Activated naive CD4-positive, alpha-beta T cell treated with Interleukin-2 at 50 U/mL for 16 hours (primary cell): Measurements from ENCODE around the gene KCNIP4.

ENCODE experiments used
- DNase-seq: peaks from one replicate; pipeline ENCODE4 v3.0.0-alpha.2; 2020

The KCNIP4 gene

DNA sequence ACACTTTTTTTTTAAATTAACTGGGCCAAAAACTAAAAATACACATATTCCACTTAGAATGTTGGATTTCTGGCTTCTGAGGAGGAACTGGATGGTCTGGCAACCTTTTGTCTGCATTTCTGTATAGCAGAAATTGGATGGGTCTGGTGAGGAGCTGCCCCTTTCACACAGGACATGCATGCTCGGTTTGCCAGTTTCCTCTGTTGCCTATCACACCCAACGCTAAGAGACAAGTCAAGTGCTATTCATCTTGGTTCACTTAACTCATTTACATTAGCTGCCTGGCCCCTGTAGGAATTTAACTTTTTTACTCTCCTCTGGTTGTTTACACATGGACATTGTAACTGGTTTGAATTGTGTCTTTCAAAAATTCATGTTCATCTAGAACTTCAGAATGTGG is 1052.6 kb downstream of the KCNIP4 start:
- DNase-seq: no peak

DNA sequence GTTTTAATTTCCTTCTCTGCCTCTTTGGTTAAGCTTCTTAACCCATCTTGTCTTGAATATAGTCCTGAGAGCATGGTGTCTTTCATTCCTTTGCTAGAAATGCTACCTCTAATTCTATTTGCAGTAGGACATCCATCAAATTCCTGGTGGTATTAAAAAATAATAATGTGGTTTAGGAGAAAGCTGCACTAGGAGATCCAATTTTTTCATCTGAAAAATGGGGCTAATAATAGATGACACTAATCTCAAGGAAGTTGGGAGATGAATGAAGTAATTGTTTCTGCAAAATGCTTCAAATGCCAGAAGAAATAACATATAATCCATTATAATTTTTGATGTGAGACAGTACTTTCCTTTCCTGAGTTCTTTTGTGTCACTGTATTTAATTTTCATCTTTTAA is 1053.4 kb downstream of the KCNIP4 start:
- DNase-seq: no peak

DNA sequence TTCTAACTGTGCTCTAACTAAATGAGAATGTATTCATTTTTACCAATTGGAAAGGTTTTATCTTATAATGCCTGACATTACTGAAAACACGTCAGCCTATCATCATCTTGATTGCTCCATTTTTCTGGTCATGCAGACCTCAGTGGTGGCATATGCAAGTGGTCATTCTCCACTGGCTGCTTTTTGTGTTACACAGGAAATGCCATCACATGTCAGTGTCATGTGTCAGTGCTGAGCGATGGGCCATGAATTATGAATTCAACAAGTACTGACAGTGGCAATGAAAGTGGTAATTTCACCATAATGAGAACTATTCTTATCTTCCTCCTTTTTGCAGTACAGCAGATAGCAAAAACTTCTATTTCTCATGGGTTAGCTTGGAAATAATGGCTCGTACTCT is 1057.8 kb downstream of the KCNIP4 start:
- no peak for DNase-seq

DNA sequence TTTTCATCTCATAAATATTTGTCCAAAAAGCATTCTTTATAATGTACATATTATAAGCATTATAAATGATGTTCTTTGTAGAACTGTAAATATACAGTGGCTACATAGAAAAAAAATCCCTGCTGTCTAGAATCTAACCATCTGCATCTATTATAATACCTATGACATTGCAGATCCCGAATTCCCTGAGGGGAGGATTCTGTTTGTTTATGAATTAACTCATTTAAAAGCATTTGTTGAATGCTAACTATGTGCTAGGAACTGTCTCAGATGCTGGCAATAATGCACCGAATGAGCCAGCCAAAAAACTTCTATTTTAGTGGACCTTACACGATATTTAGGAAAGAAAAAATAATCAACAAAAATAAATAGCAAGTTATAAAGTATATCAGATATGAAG is 1058.7 kb downstream of the KCNIP4 start:
- DNase-seq: no peak

DNA sequence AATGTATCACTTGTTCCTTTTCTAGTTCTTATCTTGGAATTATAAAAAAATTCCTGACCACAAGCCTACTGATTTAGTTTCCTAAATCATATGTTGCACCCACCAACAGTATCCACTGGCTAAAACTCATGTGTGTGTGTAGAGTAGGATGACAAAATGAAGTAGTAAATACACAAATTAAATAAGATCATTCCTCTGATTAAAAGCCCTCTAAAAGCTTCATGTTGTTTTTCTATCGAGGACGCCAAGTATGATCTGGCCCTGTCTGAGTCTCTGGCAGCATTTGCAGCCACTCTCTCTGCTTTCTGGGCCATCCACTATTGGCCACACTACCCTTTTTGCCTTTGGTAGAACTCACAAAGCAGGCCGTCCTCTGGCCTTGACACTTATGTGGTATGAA is 1064.9 kb downstream of the KCNIP4 start:
- no peak for DNase-seq

DNA sequence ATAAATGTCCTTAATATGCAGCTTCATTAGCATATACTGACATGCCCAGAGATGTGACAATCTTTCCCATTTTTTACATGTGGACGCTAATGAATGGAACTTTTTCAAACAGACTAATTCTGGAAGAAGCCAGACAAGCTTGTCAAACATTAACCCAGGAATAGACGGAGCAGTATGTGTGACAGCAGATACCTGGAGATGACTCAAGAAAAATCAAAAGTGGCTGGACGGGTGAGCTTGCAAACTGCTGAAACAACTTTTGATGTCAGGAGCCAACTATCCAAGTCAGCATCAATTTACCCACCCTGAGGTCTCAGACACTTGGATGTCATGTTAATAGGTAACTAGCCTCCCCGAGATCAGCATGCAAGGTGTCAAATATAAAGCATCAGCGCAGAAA is 1065.3 kb downstream of the KCNIP4 start:
- no peak for DNase-seq

DNA sequence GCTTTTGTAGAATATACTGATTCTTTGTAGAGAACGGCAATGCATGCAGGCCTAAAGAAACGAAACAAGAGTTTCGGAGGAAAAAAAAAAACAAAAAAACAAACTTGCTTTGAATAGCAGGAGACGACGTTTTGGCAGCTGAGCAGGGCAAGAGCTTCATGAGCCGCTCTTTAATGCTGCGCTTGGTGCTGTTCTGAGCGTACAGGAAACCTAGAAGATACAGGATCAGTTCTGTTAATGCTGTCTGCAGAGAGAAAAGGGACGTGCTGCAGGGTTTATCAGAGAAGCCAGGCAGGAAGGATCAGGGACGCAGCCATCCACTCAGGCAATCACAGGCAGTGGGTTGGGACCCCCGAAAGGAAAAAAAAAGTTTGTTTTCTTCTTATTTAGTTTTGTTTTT is 1066.1 kb downstream of the KCNIP4 start:
- no peak for DNase-seq

DNA sequence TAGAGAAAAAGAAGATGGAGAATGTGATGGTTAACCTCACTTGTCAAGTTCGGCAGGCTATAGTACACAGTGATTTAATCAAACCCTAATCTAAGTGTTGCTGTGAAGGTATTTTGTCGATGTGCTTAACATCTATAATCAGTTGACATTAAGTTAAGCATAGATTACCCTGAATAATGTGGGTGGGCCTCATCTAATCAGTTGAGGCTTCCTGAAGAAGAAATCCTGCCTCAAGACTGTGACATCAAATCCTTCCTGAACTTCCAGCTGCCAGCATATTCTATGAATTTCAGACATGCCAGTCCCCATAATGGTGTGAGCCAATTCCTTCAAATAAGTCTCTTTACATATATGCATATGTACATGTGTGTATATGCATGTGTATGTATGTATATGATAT is 1066.9 kb downstream of the KCNIP4 start:
- no peak for DNase-seq

DNA sequence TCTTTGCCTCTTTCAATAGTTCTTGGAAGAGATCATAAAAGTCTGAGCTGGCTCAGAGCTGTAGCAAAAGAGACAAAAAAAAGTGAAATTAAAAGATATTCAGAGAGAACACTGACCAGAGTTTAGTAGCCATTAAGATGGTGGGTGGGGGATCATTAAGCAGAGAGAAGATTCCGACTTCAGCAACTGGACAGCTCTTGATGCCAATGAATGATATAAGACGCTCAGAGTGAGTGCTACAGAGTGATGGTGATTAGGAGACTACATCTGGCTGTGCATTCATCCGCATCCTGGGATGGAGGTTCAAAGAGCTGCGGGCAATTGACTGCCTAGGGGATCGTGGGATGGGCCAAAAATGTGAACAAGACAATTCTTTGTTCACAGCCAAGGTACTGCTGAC is 1069.8 kb downstream of the KCNIP4 start:
- DNase-seq: no peak

DNA sequence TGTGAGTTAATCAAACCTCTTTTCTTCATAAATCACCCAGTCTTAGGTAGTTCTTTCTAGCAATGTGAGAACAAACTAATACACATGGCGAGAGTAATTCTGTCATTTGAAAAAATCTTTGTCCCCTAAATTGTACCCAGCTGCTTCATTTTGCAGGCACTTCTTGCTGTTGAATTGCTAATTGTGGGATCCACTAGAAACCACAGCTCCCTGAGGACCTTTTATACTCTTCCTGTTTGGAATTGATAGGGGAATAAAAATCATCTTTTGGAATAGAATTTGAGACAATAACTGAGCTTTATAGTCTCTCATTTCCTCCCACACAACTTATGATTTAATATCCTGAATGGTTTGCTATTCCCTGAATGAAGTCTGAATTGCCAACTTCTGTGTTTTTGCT is 1078.1 kb downstream of the KCNIP4 start:
- no peak for DNase-seq

DNA sequence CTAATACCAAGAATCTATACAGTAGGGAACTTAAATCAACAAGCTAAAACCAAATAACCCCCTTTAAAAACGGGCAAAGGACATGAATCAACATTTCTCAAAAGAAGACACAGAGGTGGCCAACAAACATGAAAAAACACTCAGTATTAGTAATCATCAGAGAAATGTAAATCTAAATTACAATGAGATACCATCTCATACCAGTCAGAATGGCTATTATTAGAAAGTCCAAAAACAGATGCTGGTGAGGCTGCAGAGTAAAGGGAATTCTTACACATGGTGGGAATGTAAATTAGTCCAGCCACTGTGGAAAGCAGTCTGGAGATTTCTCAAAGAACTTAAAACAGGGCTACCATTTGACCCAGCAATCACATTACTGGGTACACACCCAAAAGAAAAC is 1080.5 kb downstream of the KCNIP4 start:
- no peak for DNase-seq

DNA sequence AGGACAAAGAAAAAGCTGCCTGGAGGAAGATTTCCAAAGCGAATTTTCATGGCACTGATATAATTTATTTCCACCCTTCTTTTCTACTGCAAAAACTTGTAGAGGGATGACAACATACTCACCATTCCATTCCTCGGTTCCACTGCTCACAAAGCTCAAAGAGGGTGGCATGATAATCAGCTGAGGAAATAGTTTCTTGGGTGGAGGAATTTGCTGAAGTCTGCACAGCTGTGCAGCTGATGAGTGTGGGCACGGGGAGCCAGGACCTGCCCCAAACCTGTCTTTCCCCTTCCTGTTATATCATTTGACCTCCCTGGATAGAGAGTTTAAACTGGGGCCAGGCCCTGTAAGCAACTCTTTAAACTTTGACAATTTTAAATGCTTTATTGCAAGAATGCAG is 1087.7 kb downstream of the KCNIP4 start:
- no peak for DNase-seq

DNA sequence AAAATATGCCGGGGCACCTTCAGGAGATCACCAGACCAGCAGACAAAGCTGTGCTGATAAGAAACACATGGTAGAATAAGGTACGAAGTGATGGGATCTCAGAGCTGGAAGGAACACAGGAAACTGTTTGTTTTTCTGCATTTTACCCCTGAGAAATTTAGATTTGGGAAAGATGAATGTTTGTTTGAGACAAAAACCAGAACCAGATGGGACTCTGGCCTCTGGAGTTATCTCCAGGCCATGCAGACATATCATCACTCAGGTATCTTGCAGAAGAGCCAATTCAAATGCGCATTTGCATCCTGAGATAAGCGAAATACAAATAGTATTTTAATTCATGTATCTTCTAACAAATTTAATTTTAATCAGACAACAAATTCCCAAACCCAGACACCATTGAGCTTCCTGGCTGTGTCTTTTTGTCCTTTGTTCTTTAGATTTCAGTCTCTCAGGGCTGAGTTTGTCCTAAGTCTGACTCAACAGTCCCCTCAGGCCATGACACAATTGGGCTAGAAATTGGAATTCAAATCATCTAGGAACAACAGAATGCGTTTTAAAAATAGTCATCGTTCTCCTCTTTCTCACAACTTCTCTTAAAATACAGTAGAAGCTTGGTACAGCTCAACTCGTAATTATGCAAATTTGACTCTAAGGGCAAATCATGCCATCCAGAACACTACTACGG is 1089.3 kb downstream of the KCNIP4 start:
- DNase-seq: no peak

DNA sequence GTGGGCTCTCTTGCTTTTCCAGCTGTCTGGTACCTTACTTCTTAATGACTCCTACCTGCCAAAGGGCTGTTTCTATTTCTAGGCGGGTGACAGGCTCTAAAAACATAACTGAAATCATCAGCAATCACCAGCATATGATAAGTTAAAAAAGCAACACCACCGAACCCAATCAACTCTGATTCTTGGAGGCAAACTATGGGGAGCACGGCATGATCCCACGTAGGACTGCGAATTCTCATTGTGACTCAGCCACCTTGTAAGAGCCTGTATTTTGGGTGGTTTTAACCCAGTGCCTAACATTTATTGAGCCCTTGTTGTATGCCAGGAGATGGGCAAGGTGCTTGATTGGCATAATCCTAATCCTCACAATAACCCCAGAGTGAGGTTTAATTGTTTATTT is 1091.5 kb downstream of the KCNIP4 start:
- DNase-seq: no peak

DNA sequence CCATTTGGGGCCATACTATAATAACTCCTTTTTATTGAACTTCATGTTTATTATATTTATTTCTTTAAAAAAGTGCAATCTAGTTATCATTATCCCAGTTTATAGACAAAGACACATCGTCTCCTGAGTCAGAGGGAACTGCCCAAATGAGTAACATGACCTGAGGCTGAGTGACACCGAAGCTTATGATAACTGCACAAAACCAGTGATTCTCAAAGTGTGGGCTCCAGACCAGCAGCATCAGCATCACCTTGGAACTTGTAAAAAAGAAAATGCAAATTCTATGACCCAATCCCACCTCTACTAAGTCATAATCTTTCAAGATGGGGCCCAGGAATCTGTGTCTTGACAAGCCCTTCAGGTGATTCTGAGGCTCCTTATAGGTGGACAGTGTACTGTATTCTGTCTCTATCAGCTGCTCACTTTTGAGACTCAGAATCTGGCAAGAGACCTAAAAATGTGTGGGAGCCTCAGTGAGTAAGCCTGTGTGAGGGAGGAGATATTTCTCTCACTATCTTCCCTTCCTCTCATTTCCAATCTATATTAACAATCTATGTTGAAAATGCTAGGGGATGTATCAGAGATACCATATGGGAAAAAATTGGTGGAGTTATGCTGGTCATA is 1101.3 kb downstream of the KCNIP4 start:
- no peak for DNase-seq

DNA sequence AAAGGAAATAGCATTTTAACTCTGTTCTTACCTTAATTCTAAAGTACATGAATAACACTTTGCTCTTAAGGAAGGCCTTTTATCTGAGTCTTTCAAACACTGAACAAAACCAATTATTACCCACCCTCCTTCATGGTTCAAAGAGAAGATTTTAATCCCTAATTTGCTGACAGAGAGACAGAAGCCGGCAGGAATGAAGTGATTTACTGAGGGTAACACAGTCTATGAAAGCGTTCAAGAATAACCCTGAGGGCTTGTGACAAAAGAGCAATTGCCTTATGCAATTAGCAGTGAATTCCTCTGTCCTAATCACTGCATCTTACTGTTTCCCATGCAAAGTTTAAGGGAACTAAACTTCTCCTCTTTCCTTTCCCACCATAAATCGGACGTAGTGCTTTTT is 1104.3 kb downstream of the KCNIP4 start:
- no peak for DNase-seq

DNA sequence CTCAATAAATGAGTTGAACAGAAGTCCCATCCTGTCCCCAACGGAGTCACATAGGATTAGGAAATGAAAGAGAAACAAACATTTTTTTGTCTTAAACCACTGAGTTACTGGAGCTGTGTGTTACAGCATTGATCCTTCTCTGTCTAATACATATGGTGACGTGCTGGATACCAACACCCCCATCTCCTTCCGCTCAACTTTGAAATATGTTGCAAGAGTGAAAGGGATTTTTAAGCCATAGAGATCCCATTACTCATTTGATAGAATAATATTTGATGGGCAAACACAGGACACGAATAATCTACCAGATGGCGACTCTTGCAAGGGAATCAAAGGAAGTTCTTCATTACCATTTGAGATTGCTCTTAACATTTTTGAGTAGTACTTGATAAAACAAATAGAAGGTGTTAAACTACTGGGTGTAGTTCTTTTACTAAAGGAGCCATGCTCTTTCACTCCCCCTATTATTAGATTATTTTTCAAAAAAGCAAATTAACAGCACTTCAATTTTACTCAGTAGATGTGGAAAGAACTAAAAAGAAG is 1107.9 kb downstream of the KCNIP4 start:
- no peak for DNase-seq

DNA sequence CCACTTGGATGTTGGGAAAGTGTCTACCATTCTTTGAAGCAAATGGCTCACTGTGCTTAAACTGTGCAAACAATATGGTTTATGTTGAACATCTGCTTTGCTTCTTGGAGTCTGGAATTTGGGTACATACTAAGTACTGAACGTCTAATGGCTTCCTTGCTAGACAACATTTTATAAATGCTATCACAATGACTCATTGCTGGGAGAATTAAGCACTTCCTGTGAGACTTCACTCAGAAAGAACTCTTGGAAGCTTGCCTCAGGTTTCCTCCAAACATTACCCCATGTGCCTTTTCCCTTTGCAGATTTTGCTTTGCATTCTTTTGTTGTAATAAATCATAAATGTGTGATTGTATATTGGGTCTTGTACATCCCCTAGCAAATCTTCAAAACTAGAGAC is 1108.6 kb downstream of the KCNIP4 start:
- no peak for DNase-seq

DNA sequence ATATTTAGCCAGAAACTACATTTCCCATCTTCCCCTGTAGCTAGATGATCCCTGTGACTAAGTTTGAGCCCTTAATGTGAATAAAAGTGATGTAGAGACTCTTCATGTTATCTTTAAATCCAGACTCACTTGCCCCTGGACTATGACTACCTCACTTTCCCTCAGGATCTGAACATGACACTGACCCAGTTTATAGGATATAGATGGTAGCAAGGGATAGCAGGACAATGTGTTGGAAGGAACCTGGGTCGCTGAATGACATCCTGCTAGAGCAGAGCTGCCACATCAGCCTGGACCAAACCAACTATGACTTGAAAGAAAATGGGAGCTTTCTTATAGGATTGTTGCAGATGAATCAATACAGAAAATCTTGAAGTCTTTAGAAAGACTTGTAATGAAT is 1110.1 kb downstream of the KCNIP4 start:
- DNase-seq: no peak

DNA sequence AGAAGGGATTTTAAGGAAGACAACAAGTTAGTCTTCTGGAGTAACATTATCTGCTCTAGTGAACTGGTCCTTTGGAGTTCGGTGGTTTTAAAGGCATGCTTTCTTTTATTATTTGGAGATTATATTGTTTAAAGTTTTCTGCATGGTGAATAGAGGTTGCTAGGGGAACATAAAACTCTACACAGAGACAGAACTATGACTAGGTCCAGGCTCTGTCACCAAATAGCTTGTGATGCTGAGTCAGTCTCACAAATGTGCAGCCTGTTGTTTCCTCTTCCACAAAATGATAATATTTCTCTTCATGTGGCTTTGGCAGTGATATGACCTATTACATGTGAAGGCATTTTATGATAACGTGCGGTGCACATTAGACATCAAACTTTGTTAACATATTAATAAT is 1115.7 kb downstream of the KCNIP4 start:
- no peak for DNase-seq

DNA sequence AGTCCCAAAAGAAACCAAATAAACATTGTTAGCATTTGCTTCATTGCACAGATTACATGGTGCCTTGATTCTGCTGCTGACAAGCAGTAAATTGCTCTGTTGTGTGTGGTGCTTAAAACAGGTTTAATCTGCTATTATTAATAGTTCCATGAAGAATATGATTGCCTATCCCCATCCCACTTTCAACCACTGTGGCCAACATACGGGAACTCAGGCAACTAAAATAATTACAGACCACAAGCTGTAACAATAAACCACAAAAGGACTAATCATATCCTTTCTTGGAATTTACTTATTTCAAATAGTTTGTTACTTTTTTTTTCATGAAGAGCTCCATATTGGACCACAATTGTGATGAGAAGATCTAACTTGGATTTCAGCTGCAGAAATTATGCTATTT is 1116.8 kb downstream of the KCNIP4 start:
- DNase-seq: no peak

DNA sequence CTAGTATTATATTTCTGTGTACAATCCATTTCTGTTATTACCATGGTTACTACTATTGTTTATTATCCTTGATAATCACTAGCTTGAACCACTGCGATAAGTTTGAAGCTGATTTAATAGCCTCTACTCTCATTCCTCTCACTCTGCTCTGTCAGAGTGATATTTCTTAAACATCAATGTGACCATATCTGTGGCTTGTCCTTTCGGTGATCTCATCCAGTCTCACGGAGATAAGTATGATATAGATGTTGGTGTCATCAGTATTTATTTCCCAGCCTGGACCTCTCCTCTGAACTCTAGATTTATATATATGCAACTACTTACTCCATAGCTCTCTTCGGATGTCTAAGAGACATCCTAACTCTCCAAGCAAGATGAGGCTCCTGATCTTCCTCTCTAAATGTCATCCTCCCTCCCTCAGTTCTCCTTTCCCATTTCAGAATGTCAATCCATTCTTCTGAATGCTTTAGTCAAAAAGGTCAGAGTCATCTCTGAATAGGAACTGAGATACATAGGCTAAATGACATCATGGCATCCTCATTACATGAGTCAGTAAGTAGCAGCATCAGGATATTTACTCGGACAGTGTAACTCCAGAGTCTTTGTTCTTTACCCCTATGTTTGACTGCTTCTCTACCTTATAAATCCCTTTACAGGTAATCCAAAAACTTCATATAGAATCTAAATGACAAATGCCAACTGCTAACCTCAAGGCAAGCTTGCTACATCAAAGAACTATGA is 1118.8 kb downstream of the KCNIP4 start:
- DNase-seq: no peak

DNA sequence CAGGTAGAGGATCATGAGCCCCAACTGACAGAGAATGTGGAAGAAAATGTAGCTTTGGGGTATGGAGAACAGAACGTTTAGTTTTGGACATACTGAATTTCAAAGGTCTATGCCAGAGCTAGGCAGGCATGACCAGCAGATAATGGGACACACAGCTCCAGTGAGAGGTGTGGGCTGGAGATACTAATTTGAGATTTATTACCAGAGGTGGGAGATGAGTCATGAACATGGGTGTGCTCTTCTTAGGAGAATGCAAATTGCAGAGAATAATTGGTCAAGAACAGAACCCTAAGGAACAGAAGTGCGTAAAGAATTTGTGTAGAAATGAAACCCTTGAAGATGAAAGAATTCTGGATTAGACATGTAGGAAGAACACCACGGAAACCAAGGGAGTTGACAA is 1123.1 kb downstream of the KCNIP4 start:
- no peak for DNase-seq

DNA sequence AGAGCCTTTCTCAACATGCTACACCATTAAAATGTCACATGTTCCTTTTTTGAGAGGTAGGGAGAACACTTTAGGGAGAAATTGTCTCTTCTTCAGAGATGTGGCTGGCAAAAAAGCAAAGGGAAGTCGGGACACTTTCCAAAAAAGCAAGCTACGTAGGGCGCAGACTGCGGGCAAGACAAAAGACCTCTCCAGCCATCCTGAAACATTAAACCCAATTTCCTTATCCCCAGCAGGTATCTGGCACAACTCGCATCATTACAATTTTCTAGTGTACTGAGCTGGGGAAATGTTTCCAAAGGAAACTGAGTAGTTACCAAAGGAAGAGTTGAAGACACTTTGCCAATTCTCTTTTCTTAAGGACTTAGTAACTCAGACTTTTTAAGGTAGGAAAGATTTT is 1132.3 kb downstream of the KCNIP4 start:
- DNase-seq: no peak
